GM23248 (cell line): ENCODE results near the gene GLS.

Source experiments
- EZH2 ChIP-seq: fragments of 200-600 bp; sonication (generic); IDR thresholded peaks from 2 replicates; pipeline ENCODE4 v1.6.1; 2018; ENCODE audit warnings: antibody characterized with exemption, mild to moderate bottlenecking; ENCODE audit not compliant: insufficient read depth, poor library complexity, severe bottlenecking
- EZH2phosphoT487 ChIP-seq: fragments of 200-600 bp; sonication (generic); IDR thresholded peaks from 2 replicates; pipeline ENCODE4 v1.6.1; 2018; ENCODE audit warnings: antibody characterized with exemption, moderate library complexity, mild to moderate bottlenecking, low read depth; ENCODE audit not compliant: insufficient read depth

DNA sequence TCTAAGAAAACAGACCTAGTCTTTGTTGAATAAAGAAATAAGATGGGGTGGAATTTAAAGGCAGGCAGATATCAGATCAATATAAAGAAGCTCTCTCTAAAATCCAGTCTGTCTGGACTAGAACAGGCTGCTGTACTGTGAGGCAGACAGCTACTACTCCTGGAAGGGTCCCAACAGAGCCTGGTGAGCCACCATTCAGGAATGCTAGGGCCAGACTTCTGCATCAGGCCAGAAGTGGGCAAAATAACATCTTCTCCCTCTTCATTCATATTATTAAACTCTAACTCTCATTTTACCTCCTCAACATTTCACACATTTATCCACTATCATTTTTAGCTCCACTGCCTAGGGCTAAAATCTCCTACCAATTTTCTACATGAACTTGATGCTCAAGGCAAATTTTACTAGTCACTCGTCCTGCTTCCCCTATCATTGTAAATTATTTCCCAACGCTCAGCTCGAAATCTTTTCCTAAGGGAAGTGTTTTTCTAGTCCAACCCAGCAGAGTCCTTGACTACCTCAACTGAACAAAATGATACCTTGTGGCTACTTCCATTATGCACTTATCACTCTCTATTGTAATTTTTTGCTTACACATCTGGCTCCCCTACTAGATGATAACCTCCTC is 45.2 kb upstream of the GLS start:
- TF ChIP-seq EZH2phosphoT487, result no peak
- TF ChIP-seq EZH2, result no peak
